CD4-positive, alpha-beta T cell (primary cell): ENCODE data around the gene PAX5. TPM values are rescaled to one million over a fixed set of nuclear protein-coding genes. Genes with fewer than 3 reads are reported as not detected.
A peak's percentile ranks its signal among the peaks of the same experiment; 100 is the strongest.
"Not testable (repeated sequence)": the region's sequence is repeated elsewhere in the genome, so short reads cannot be mapped to it uniquely, and the experiment has no call there.

ENCODE experiments used
- ATAC-seq: fragments of 200-7000 bp; cut with Tn5 transposase; one replicate; pipeline ENCODE4 v1.10.0; 2022; ENCODE audit warnings: mild to moderate bottlenecking; ENCODE audit not compliant: poor library complexity
- CTCF ChIA-PET: fragments of 350-600 bp; sonication (Branson Sonifier 250); formaldehyde crosslinking; loops from one replicate; lab custom pipeline; 2021; ENCODE audit warnings: antibody characterized with exemption, inconsistent platforms; lab: Charles Lee
- POLR2A ChIA-PET: fragments of 350-600 bp; sonication (Branson Sonifier 250); formaldehyde crosslinking; loops from one replicate; lab custom pipeline; 2021; ENCODE audit warnings: antibody characterized with exemption, inconsistent platforms; lab: Charles Lee
- DNase-seq, 14 experiments: peaks; one replicate each; pipeline ENCODE4 v3.0.0-alpha.2; 2013 to 2020; ENCODE audit warnings: mixed read lengths in 2 of 14
- H3K27ac ChIP-seq, 2 donors: one replicate each; pipeline versions ENCODE4 v1.5.1 to v1.7.0; 2013; ENCODE audit warnings: low read length in 2 of 2, low read depth in 1 of 2, mild to moderate bottlenecking in 1 of 2
- H3K27me3 ChIP-seq, 2 experiments: 1 replicate in 1 of 2; 2 replicates in 1 of 2; pipeline versions ENCODE4 v1.6.1 to v1.7.0; 2013; ENCODE audit warnings: low read length in 2 of 2, control low read depth in 1 of 2, mild to moderate bottlenecking in 1 of 2, moderate library complexity in 1 of 2; ENCODE audit not compliant: insufficient read depth in 2 of 2, control insufficient read depth in 1 of 2
- H3K36me3 ChIP-seq: one replicate; pipeline ENCODE4 v1.6.1; 2013; ENCODE audit warnings: low read length, control low read depth; ENCODE audit not compliant: insufficient read depth
- H3K4me1 ChIP-seq: one replicate; pipeline ENCODE4 v1.6.1; 2013; ENCODE audit warnings: low read length, control low read depth; ENCODE audit not compliant: insufficient read depth
- H3K4me3 ChIP-seq: one replicate; pipeline ENCODE4 v1.5.1; 2013; ENCODE audit warnings: mild to moderate bottlenecking, low read length, moderate library complexity
- H3K9me3 ChIP-seq, 2 experiments: 1 replicate in 1 of 2; 2 replicates in 1 of 2; pipeline versions ENCODE4 v1.6.1 to v1.7.0; 2013; ENCODE audit warnings: low read length in 2 of 2, mild to moderate bottlenecking in 2 of 2, control low read depth in 1 of 2, moderate library complexity in 1 of 2; ENCODE audit not compliant: control insufficient read depth in 1 of 2, insufficient read depth in 1 of 2
- H3K27ac Mint-ChIP-seq: one replicate; pipeline ENCODE4 v1.8.0; 2020; ENCODE audit warnings: mixed read lengths
- H3K27me3 Mint-ChIP-seq: one replicate; pipeline ENCODE4 v1.8.0; 2021; ENCODE audit warnings: mixed read lengths
- H3K36me3 Mint-ChIP-seq: one replicate; pipeline ENCODE4 v1.8.0; 2021; ENCODE audit warnings: low read depth, mixed read lengths
- H3K4me1 Mint-ChIP-seq: one replicate; pipeline ENCODE4 v1.8.0; 2021; ENCODE audit warnings: low read depth, mixed read lengths
- H3K4me3 Mint-ChIP-seq: one replicate; pipeline ENCODE4 v1.8.0; 2020; ENCODE audit warnings: mild to moderate bottlenecking, mixed read lengths
- H3K9me3 Mint-ChIP-seq: one replicate; pipeline ENCODE4 v1.8.0; 2020; ENCODE audit warnings: mixed read lengths
- CTCF ChIP-seq: fragments of 200-600 bp; IDR thresholded peaks from one replicate; pipeline ENCODE4 v1.8.0; 2022; ENCODE audit warnings: antibody characterized with exemption, mild to moderate bottlenecking
- intact Hi-C, 2 experiments: fragments of 100-400 bp; cut with DNase I in 1 of 2; cut with micrococcal nuclease in 1 of 2; formaldehyde crosslinking; loops; one replicate each; pipeline versions ENCODE4 v1.15.1 to v1.9.0; 2023 to 2025; cut with DNase I, micrococcal nuclease
- total RNA-seq, 174 experiments: library from RNA in 2 of 174; stranded (reverse) in 2 of 174; gene quantifications; one replicate each; pipeline ENCODE4 v1.2.3 and lab custom pipeline; 2021 to 2026

Gene PAX5
- total RNA-seq, 2 experiments from 2014 or later, result 0.03 to 0.11 TPM

DNA sequence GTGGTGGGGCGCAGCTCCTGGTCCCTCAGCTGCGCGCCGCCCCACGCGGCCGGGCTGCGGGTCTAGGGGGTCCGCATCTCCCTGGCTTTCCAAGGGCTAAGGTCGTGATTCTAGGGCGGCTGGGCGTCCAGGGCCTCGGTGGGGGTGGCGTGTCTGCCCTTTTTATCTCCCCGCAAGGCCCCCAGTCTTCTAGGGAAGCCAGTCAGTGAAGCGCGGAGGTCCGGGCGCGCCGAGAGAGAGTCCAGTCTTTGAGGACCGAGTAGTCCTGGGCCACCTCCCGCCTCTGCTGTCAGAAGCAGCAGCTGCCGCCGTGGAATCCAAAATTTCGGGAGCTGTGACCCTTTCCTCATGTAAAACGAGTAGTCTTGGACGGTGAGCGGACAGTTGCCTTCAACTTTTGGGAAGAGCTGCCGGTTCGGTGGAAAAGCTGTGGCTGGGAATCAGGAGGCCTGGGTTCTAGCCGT, 46.1 kb upstream of the PAX5 start:
- intact Hi-C loops, result loop anchor here in 1 of 2 experiments (2.0 kb wide), 1 partner anchor 43 kb away; no protein-coding TSS in a partner anchor
- Mint-ChIP-seq H3K4me3 (peak overlapping the region; percentile 97), H3K4me1 (peaks cover 59% of the 10 kb centered on the region), H3K36me3 (peaks cover 36% of the 10 kb centered on the region), H3K27ac (peak overlapping the region; percentile 93)
- not testable (repeated sequence) for H3K9me3 ChIP-seq, DNase-seq, H3K36me3 ChIP-seq, H3K9me3 Mint-ChIP-seq, H3K27me3 ChIP-seq, H3K27me3 Mint-ChIP-seq
- Histone ChIP-seq H3K4me3 (peak overlapping the region; percentile 75), H3K4me1 (peaks cover 19% of the 10 kb centered on the region), H3K27ac (peak overlapping the region; percentile 67 to 93)
- POLR2A ChIA-PET, result interaction anchor here (0.8 to 5.9 kb wide), 15 partner anchors 9 to 386 kb away, joined by 3 to 107 read pairs (median 3); partner anchors contain the start of genes GRHPR and ZCCHC7
- CTCF ChIA-PET, result interaction anchor here (1.2 kb wide), 1 partner anchor 41 kb away, joined by 4 read pairs; the partner anchor contains the start of gene ZCCHC7
- peak; percentile 3 for ATAC-seq

DNA sequence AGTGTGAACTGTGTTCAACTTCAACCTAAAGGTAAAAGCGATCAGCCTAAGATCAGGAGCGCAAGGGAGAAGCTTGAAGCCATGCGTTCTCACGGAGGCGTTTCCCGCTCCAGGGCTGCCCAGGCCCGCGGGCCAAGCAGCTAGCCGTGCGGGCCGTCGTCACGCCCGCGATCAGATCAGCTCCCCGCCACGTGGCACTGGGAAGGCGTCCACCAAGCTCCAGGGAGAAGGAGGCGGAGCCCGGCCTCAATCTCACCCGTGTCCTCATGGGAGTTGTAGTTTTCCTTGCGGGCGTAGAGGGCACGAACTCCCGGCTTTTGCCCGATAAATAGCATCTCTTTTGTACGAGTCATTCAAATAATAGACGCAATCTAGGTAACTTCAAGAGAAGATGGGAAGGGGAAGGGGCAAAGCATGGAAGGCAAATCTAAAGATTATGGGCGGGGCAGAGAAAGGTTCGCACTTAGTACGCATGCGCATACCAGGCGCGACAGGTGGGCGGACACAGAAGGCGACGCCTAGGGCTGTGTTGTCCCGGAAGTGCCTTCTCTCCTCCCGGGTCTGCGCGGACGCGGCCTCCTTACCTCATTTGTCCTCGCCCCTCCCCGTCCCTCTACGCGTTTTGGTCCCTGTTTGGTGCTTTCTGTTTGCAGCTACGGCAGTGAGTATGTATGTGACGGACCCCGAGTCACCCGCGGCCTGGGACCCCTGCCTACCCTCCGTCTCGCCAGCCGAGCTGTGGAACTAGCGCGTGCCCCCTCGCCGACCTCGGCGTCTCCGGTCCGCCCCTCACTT, 45.5 kb upstream of the PAX5 start:
- peak overlapping the region; percentile 93 for H3K27ac Mint-ChIP-seq
- H3K4me1 Mint-ChIP-seq, result peaks cover 53% of the 10 kb centered on the region
- Histone ChIP-seq H3K4me3 (peak overlapping the region; percentile 75), H3K27ac (peak overlapping the region; percentile 67 to 93), H3K27me3 (no peaks in the 10 kb centered on the region), H3K36me3 (peaks cover 5% of the 10 kb centered on the region), H3K4me1 (peaks cover 19% of the 10 kb centered on the region), H3K9me3 (no peaks in the 10 kb centered on the region)
- DNase-seq (peak; percentile 85 to 98 (median 90)), ATAC-seq (peak; percentile 96)
- H3K4me3 Mint-ChIP-seq, result peak overlapping the region; percentile 97
- no peaks in the 10 kb centered on the region for H3K9me3 Mint-ChIP-seq
- peaks cover 32% of the 10 kb centered on the region for H3K36me3 Mint-ChIP-seq
- intact Hi-C loops, result loop anchor here (1.0 to 2.0 kb wide), 3 partner anchors 41 to 43 kb away; partner anchors contain the start of gene ZCCHC7 (in 2 of the 2)
- no peak for TF ChIP-seq CTCF
- ChIA-PET POLR2A (interaction anchor here (0.7 to 5.9 kb wide), 18 partner anchors 10 to 513 kb away, joined by 3 to 107 read pairs (median 3); partner anchors contain the start of genes GRHPR, TOMM5 and ZCCHC7), CTCF (no interaction called here)
- no peaks in the 10 kb centered on the region for H3K27me3 Mint-ChIP-seq

DNA sequence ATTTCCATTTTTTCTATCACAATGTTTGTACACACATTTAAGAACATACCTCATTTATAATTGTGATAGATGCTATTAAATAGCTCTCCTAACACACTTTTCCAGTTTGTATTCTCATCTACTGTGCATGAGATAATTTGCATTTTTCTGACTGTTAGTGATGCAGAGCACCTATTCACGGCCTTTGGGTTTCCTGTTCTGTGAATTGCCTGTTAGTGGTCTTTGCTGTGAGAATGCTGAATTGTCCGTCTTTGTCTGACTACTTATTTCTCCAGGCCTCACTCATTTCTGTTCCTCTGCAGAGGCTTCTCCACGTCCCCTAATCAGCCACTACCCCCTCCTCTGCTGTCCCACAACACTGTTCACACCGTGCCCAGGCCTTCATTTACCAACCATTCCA, 40.7 kb upstream of the PAX5 start:
- H3K9me3 ChIP-seq, H3K9me3 Mint-ChIP-seq, H3K4me3 Mint-ChIP-seq, H3K4me1 Mint-ChIP-seq, ATAC-seq, H3K4me3 ChIP-seq, DNase-seq, H3K27me3 ChIP-seq, H3K4me1 ChIP-seq, H3K27ac ChIP-seq, H3K27me3 Mint-ChIP-seq, intact Hi-C loops, CTCF ChIA-PET, H3K27ac Mint-ChIP-seq, H3K36me3 ChIP-seq, POLR2A ChIA-PET, H3K36me3 Mint-ChIP-seq: not testable (repeated sequence)

DNA sequence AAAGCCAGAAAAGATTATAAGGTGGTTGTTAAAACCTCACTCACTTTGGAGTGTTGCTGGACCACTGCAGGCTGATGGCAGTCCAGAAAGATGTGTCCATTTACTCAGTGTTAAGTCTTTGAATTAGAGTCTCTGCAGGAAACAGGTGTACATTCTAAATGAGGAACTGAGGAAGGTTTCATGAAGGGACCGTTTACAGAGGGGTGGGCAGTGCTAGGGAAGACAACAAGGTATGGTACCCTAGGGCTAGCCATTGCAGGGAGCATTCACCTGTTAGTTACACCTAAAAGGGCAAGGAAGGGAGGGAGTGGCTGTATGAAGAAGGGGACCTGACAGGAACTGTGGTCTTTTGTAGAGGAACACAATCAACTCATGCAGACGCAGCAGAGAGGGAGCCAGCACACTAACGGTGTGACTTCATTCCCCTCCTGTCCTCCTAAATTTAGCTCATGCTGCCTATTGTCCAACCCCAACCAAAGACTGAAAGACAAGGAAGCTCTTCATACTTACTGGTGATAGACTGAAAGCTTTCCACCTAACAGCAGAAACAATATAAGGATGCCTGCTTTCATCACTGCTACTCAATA, 32.2 kb upstream of the PAX5 start:
- no peak overlapping the region for H3K4me3 ChIP-seq
- no peak overlapping the region for H3K27ac ChIP-seq
- peaks cover 41% of the 10 kb centered on the region for H3K27me3 Mint-ChIP-seq
- H3K4me1 ChIP-seq, result no peaks in the 10 kb centered on the region
- ChIA-PET CTCF (interaction anchor here (0.9 kb wide), 1 partner anchor 17 kb away, joined by 3 read pairs; no protein-coding TSS in a partner anchor), POLR2A (no interaction called here)
- TF ChIP-seq CTCF, result no peak
- no peaks in the 10 kb centered on the region for H3K36me3 Mint-ChIP-seq
- H3K27me3 ChIP-seq, result peaks cover 0 to 16% of the 10 kb centered on the region in 2 experiments
- no peak overlapping the region for H3K4me3 Mint-ChIP-seq
- no peaks in the 10 kb centered on the region for H3K36me3 ChIP-seq
- ATAC-seq (no peak), DNase-seq (no peak)
- H3K9me3 ChIP-seq, result no peaks in the 10 kb centered on the region
- H3K4me1 Mint-ChIP-seq, result no peaks in the 10 kb centered on the region
- intact Hi-C loops, result no loop called here
- H3K9me3 Mint-ChIP-seq, result no peaks in the 10 kb centered on the region
- no peak overlapping the region for H3K27ac Mint-ChIP-seq
